ENCODE results near the gene CA14.
"Not testable (repeated sequence)": the region's sequence is repeated elsewhere in the genome, so short reads cannot be mapped to it uniquely, and the experiment has no call there.

CA14 gene

DNA sequence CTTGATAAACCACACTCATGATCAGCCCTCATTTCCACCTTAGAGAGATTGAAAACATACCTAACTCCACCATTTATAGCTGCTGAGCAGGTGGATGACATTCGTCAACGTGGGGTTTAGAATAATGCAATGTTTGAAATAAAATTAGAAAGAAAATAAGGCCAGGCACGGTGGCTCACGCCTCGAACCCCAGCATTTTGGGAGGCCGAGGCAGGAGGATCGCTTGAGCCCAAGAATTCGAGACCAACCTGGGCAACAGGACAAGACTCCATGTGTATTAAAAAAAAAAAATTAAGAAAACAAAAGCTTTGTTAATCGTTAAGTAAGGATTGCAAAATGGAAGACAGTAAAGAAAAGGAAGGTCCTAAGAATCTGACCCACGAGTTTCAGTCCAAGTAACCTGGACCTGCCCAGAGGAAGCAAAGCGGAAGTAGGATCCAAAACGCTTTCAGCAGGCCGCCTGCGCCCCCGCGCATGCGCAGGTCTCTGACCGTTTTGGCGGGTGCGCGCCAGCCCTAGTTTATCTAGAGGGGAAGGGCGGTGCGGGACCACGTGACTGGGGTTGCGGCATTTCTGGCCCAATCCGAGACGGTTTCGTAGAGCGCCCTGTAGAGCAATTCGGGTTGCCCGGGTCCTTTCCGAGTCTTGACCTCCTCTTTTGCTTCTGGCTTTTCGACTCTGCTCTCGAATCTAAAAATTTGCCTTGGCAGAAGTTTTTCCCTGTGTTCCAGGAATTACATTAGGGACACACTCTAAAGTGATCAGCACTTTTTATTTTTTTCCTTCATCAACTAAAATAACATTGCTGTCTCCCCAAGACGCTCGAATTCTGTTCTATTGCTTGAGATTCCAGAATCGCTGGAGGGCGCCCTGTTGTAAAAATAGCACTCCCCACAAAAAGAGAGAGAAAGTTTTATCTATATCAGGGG is 44.1 kb upstream of the CA14 start:
- Histone ChIP-seq H3K4me3 (replicated peaks; ENCODE audit: low read depth, low read length) (peak overlapping the region; percentile 55), H3K36me3 (ENCODE audit: control insufficient read depth, insufficient read depth, low read length) (no peaks in the 10 kb centered on the region), H3K27me3 (replicated peaks; ENCODE audit: control insufficient read depth, insufficient read depth, low read length) (no peaks in the 10 kb centered on the region)
- TF ChIP-seq, protein P1, sequence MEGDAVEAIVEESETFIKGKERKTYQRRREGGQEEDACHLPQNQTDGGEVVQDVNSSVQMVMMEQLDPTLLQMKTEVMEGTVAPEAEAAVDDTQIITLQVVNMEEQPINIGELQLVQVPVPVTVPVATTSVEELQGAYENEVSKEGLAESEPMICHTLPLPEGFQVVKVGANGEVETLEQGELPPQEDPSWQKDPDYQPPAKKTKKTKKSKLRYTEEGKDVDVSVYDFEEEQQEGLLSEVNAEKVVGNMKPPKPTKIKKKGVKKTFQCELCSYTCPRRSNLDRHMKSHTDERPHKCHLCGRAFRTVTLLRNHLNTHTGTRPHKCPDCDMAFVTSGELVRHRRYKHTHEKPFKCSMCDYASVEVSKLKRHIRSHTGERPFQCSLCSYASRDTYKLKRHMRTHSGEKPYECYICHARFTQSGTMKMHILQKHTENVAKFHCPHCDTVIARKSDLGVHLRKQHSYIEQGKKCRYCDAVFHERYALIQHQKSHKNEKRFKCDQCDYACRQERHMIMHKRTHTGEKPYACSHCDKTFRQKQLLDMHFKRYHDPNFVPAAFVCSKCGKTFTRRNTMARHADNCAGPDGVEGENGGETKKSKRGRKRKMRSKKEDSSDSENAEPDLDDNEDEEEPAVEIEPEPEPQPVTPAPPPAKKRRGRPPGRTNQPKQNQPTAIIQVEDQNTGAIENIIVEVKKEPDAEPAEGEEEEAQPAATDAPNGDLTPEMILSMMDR (IDR thresholded peaks at IDR 0.05; ENCODE audit: insufficient read depth, low read length, poor library complexity, severe bottlenecking): peak; percentile 30
- peak; percentile 95 for DNase-seq (ENCODE audit: extremely low read depth, insufficient read length)

DNA sequence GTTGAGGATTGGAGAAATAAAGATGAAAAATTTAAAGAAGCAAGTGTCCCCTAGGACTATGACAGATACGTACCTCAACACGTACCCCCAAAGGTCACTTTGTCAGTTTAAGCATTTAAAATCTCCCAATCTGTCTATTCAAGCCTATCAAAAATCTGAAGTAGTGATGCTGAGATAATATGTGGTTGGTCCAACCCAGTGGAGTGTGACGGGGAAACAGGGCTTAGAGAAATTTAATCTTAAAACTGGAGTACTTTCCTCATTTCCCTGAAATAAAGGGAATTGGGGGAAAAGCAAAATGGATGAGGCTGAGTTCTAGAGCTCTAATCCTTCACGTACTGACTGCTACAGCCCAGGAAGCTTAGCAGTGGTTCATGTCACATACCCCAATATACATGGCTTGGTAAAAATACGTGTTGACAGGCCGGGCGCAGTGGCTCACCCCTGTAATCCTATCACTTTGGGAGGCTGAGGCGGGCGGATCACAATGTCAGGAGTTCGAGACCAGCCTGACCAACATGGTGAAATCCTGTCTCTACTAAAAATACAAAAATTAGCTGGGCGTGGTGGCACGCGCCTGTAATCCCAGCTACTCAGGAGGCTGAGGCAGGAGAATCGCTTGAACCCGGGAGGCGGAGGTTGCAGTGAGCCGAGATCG is 43.3 kb upstream of the CA14 start:
- H3K36me3 ChIP-seq (ENCODE audit: control insufficient read depth, insufficient read depth, low read length); H3K27me3 ChIP-seq (replicated peaks; ENCODE audit: control insufficient read depth, insufficient read depth, low read length); DNase-seq (ENCODE audit: extremely low read depth, insufficient read length): not testable (repeated sequence)
- H3K4me3 ChIP-seq (replicated peaks; ENCODE audit: low read depth, low read length): peak overlapping the region; percentile 55

DNA sequence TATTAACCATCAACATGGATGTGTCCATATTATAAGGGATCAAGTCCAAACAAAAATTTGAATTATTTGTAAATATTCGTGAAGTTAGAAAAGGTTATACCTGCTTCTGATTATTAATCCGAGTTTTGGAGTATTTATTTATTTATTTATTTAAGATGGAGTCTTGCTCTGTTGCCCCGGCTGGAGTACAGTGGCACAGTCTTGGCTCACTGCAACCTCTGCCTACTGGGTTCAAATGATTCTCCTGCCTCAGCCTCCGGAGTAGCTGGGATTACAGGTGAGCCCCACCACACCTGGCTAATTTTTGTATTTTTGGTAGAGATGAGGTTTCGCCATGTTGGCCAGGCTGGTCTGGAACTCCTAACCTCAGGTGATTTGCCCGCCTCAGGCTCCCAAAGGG is 41.7 kb upstream of the CA14 start:
- not testable (repeated sequence) for H3K36me3 ChIP-seq (ENCODE audit: control insufficient read depth, insufficient read depth, low read length); DNase-seq (ENCODE audit: extremely low read depth, insufficient read length); H3K27me3 ChIP-seq (replicated peaks; ENCODE audit: control insufficient read depth, insufficient read depth, low read length); H3K4me3 ChIP-seq (replicated peaks; ENCODE audit: low read depth, low read length)

DNA sequence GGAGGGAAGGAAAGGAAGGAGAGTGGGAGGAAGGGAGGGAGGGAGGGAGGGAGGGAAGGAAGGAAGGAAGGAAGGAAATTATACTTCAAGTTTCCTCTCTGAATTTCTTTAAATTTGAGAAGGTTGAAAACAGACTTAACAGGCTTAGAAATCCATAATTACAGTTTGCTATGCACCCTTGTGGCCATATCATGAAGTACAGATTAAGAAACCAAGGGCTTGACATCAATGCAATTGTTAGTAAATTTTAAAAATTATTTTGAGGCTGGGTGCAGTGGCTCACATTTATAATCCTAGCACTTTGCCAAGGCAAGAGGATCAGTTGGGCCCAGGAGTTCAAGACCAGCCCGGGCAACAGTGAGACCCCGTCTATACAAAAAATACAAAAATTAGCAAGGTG is 36.0 kb upstream of the CA14 start:
- Histone ChIP-seq H3K4me3 (replicated peaks; ENCODE audit: low read depth, low read length) (no peak overlapping the region), H3K27me3 (replicated peaks; ENCODE audit: control insufficient read depth, insufficient read depth, low read length) (no peaks in the 10 kb centered on the region), H3K36me3 (ENCODE audit: control insufficient read depth, insufficient read depth, low read length) (peaks cover 7% of the 10 kb centered on the region)
- TF ChIP-seq, protein P1 (IDR thresholded peaks at IDR 0.05; ENCODE audit: insufficient read depth, low read length, poor library complexity, severe bottlenecking): peak; percentile 39
- DNase-seq (ENCODE audit: extremely low read depth, insufficient read length): no peak

DNA sequence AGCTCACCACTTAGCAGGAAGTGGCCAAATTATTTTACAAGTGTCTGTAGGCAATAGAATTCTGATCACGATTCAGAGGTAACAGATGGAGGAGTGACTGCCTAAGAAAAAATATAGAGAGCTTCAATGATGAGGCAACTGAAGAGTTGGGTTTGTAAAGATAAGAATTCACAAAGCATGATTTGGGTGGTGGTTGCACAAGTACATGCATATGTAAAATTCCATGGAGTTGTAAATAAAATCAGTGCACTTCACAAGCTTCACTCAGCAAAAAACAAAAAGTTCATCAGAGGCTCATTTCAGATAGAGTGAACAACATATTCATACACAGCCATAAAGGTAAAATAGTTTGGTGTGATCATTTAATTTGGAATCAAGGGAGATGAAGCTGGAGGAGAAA is 32.6 kb upstream of the CA14 start:
- Histone ChIP-seq H3K27me3 (replicated peaks; ENCODE audit: control insufficient read depth, insufficient read depth, low read length) (no peaks in the 10 kb centered on the region), H3K36me3 (ENCODE audit: control insufficient read depth, insufficient read depth, low read length) (peaks cover 10% of the 10 kb centered on the region), H3K4me3 (replicated peaks; ENCODE audit: low read depth, low read length) (no peak overlapping the region)
- DNase-seq (ENCODE audit: extremely low read depth, insufficient read length): no peak
- TF ChIP-seq, protein P1 (IDR thresholded peaks at IDR 0.05; ENCODE audit: insufficient read depth, low read length, poor library complexity, severe bottlenecking): no peak

DNA sequence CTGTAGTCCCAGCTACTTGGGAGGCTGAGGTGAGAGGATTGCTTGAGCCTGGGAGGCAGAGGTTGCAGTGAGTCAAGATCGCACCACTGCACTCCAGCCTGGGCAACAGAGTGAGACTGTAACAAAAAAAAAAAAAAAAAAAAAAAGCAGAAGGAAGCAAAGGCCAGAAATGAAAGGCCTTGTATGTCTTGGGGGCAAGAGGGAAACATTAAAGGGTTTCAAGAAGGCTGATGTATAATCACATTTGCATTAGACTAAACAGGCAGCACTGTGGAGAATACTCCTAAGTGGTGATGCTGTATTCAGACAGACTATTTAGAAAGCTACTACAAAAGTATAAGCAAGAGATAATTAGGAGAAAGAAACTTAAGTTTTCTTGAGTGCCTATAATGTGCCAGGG is 32.0 kb upstream of the CA14 start:
- H3K36me3 ChIP-seq (ENCODE audit: control insufficient read depth, insufficient read depth, low read length): peaks cover 10% of the 10 kb centered on the region
- TF ChIP-seq, protein P1 (IDR thresholded peaks at IDR 0.05; ENCODE audit: insufficient read depth, low read length, poor library complexity, severe bottlenecking): no peak
- H3K4me3 ChIP-seq (replicated peaks; ENCODE audit: low read depth, low read length): no peak overlapping the region
- H3K27me3 ChIP-seq (replicated peaks; ENCODE audit: control insufficient read depth, insufficient read depth, low read length): no peaks in the 10 kb centered on the region
- no peak for DNase-seq (ENCODE audit: extremely low read depth, insufficient read length)
